ENCODE measurements around the gene MTA1.

Gene MTA1

DNA sequence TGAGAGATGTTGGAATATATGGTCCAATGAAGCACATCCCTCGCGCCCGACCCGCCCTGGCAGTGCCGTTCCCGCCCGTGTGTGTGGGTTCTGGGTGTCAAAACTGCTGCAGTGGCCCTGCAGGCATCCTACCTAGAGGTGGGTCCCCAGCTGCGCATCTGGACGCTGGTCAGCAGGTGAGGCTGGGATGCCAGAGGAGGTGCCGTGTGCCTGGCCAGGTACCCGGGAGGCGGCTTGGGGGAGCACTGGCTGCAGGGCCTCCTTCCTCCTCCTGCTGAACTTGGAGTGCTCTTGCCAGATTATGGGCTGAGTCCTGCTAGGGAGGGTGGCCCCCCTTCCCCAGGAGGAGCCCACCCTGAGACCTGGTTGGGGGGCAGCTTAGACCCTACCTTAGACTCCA lies 5.2 kb downstream of the MTA1 start:
- no peak for DNase-seq (ENCODE audit: low read depth in 2 of 2)

DNA sequence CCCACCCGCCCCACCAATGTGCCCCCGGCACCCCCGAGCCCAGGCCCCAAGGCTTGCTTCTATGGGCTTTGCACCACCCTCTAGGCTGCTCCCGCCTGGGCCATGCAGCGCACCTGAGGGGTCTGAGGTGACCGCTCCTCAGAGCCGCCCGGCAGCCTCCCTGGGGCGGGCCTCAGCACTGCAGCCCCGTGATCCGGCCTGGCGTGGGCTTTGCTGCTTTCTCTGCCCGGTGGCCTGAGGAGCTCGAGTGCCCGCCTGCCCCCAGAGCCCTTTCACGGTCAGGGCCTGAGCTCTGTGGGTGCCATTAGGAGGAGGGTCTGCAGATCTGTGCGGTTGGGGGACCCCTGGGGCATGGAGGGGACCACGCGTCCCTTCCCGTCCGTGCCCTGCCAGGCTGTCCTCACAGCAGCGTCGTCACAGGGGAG lies 6.2 kb downstream of the MTA1 start:
- DNase-seq (ENCODE audit: low read depth in 2 of 2) = no peak

DNA sequence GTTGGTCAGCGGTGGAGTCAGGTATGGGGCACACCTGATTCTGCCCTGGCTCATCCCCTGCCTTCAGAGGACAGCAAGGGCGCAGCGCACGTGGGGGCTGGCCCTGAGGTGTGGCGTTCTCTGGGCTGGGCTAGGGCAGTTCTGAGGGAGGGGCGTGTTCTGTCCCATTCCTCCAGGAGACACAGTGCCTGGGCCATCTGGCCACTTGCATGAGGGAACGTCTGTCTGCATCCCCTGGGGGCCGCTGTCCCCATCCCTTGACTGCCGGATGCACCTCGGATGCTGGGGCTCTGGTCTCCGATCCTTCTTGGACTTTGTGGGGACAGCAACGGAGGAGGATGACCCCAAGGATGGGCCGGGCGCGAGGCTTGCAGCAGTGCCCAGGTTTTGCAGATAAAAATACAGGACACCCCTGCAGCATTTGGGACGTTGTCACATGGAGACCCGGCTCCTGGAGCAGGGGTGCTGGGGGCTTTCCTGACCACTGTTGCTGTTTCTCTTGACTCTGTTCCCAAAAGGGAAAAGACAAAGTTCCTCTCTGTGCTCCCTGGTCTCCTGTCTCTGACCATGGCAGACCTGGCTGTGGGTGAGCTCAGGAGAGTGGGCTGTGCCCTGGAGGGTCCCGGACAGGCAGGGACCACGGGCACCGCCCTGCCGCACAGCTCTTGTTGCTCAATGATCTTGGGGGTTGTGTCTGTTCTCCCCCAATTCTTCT lies 6.9 kb downstream of the MTA1 start:
- DNase-seq (ENCODE audit: low read depth in 2 of 2) = no peak

DNA sequence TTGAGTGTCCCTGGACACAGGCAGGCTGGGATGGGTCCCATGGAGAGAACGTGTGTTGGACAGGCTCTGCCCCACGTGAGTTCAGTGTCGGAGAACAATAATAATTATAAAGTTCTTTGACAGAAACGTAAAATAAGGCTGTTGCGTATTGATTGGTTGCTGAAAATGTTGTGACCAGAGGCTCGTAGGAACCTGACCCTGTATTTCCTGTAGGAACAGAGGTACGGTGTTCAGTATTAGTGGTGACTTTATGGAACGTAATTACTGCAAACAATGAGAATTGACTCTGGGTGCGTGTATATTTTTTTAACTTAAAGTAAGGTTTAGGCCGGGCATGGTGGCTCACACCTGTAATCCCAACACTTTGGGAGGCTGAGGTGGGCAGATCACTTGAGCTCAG lies 7.8 kb downstream of the MTA1 start:
- DNase-seq (ENCODE audit: low read depth in 2 of 2) = no peak

- no peak for DNase-seq (ENCODE audit: low read depth in 2 of 2)
Measured at GRCh38 chr14:105427936-105428485, 8.4 kb downstream of the MTA1 start.

GRCh38 chr14:105430042-105430441 lies 10.4 kb downstream of the MTA1 start:
- no peak for DNase-seq (ENCODE audit: low read depth in 2 of 2)

- DNase-seq (ENCODE audit: low read depth in 2 of 2) = no peak
Measured at GRCh38 chr14:105430565-105430964, 10.9 kb downstream of the MTA1 start.

GRCh38 chr14:105431256-105431655 lies 11.6 kb downstream of the MTA1 start:
- no peak for DNase-seq (ENCODE audit: low read depth in 2 of 2)

DNA sequence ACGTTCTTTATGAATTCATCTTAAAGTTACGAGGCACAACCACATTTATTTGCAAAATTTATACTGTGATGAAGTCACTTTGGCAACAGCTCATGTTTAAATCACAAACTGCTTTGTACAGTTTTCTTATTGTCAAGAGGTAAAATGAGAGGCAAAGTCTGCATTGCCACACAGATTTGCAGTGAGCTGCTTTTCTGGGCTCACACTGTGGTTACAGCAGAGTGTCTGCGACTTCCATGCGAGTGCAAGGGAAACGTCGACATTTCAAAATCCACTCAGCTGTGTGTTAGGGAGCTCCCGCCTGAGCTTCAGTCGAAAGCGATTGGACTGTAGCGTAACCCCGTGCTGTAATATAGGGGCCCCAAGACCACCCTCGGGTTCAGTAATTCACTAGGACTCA lies 13.0 kb downstream of the MTA1 start:
- DNase-seq (ENCODE audit: low read depth in 2 of 2) = no peak

DNA sequence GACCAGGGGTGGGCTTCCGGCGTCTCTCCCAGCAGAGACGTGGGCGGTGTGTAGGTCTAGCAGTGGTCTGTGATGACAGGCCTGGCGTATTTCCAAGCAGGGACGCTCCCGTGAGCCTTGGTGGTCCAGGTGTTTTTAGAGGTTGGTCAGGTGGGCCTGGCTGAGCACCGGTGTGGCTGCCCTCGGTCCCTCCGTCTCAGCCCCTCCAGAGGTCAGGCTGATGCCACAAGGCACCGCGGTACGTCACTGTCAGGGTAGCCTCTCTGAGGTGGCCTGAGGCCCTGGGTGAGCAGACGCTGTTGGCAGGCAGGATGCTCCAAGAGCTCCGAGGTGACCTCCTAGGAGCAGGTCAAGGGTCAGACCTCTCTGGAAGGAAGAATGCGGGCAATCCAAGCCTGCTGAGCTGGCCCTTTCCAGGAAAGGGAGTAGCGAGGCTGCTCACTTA lies 13.6 kb downstream of the MTA1 start:
- no peak for DNase-seq (ENCODE audit: low read depth in 2 of 2)

DNA sequence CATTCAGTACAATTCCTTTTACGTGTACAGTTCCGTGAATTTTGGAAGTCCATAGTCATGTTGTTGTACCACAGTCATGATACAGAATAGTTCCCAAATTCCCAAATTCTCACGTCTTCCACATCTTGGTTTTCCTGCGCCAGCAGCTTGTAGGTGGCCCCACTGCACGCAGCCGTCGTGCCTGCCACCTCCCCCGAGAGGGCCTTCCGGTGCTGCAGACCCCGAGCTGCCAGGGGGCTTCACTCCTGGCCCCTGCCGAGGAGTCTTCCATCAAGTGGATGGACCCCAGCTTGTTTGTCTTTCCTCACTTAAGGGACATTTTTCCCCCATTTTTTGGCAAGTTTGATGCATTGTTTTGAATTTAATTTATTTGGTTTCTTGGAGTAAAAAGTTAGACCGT lies 16.8 kb downstream of the MTA1 start:
- DNase-seq (ENCODE audit: low read depth in 2 of 2) = no peak

- DNase-seq (ENCODE audit: low read depth in 2 of 2) = no peak
Measured at GRCh38 chr14:105436891-105437722, 17.5 kb downstream of the MTA1 start.

DNA sequence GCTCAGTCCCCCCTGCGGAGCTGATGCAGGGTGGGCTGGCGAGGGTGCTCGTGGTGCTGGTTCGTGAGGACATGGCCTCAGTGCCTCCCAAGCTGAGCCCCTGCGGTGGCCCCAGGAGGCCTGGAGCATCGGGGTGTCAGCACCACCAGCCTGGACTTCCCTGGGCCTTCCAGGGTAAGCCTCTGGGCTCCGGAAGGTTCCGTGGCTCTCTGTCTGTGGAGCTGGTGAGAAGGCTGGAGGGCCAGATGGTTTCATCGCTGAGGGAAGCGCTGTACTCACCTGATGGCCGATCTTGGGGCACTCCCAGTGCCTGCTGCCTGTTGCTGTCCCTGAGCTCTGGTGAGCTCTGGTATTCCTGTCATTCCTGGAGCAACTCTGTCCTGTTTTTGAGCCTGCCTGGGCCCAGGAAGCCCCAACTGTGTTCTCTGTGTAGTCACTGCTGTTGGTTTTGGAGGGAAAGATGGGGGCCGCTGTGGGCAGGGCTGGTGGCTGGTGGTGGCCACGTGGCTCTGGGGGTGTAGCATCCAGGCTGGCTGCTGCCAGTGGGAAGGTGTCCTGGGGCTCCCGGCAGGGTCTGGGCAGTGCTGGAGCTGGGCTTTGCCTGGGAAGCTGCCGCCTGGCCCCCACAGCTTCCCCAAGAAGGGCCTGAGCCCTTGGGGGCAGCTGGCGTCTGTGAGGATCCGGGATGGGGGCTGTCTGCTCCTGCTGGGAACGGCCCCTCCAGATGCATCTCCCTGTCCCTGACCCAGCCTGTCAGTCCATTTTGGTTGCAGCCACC lies 18.3 kb downstream of the MTA1 start:
- DNase-seq (ENCODE audit: low read depth in 2 of 2) = no peak

- DNase-seq (ENCODE audit: low read depth in 2 of 2) = no peak
Measured at GRCh38 chr14:105439179-105439578, 19.6 kb downstream of the MTA1 start.

GRCh38 chr14:105439710-105440553 lies 20.3 kb downstream of the MTA1 start:
- DNase-seq (ENCODE audit: low read depth in 2 of 2) = no peak

DNA sequence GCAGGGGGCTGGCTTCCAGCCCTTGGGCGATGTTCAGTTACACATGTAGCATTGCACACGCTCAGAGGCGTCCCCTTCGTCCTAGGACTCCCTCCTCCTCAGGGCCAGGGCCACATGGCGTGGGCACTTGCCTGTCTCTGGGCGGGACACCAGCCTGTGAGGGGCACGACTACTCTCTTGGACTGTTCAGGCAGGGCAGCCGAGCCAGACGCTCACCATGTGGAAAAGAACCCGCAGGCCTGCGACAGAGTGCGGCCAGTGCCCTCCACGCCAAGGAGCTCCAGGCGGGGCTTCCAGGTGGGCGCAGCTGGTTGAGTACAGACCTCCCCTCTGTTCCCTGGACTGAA lies 20.9 kb downstream of the MTA1 start:
- DNase-seq (ENCODE audit: low read depth in 2 of 2) = no peak

GRCh38 chr14:105440992-105441391 lies 21.4 kb downstream of the MTA1 start:
- DNase-seq (ENCODE audit: low read depth in 2 of 2) = no peak

DNA sequence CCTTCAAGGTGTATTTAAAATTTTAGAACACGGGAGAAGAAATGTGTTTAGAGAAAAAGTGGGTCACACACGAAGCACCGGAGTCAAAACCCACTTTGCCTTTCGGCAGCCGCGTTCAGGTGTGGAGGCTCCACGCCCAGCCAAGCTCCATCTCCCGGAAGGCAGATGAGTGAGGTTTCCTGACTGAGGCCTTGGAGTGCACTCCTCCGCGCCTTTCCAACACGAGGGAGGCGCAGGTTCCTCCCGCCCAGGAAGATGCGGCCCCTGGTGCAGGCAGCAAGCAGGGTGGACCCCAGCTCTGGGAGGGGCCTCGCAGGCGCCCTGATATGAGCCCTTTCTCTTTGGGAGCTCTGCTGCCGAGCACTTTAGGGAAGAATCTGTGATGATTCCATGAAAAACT lies 22.5 kb downstream of the MTA1 start:
- no peak for DNase-seq (ENCODE audit: low read depth in 2 of 2)

DNA sequence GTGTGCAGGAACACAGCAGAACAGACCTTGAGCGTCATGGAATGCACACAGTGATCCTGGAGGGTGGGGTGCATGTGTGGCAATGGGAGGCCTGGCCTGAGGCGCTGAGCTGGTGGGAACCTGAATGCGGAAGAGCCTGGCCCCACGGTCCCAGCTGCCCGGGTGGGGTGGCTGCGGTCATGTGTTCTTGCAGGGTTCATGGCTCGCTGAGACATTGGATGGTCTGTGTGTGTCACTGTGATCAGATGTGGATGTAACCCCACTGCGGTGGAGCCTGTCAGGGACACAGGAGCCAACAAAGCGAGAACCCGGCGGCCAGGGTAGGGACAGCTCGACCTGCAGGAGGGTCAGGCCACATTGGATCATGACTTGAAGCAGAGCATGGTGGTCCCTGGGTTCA lies 23.2 kb downstream of the MTA1 start:
- DNase-seq (ENCODE audit: low read depth in 2 of 2) = no peak

GRCh38 chr14:105444859-105445258 lies 25.2 kb downstream of the MTA1 start:
- no peak for DNase-seq (ENCODE audit: low read depth in 2 of 2)

DNA sequence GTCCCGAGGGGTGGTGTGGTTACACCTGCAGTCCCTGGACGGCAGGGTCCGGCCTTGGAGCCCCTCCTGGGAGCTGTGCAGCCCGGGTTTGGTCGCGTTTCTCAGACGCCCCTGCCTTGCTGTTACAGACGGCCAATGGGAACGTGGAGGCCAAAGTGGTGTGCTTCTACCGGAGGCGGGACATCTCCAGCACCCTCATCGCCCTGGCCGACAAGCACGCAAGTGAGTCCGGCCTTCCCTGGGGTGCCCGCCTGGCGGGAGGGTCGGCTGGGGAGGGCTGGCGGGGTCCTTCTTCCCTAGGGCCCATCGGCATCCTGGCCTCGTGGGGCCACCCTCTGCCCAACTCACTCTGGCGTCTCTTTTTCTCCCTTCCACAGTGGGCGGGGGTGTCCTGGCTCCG lies 25.7 kb downstream of the MTA1 start:
- no peak for DNase-seq (ENCODE audit: low read depth in 2 of 2)
